Measurements from ENCODE around the gene B4GALT6.

- TF ChIP-seq CTCF (IDR thresholded peaks at IDR 0.05) (no peak), POLR2A (IDR thresholded peaks at IDR 0.05) (no peak)
Observed at GRCh38 chr18:31719363-31720006, 35.1 kb upstream of the B4GALT6 start.

All from body of pancreas (tissue), 4 donors.